C1 segment of cervical spinal cord (tissue), 14 donors: ENCODE data around the gene RREB1.

ENCODE experiments used
- DNase-seq, 14 donors: peaks; one replicate each; lab custom pipeline; 2025; lab: John Stamatoyannopoulos, UW

Gene RREB1

GRCh38 chr6:7164536-7165001 lies 56.8 kb downstream of the RREB1 start:
- DNase-seq, result no peak

DNA sequence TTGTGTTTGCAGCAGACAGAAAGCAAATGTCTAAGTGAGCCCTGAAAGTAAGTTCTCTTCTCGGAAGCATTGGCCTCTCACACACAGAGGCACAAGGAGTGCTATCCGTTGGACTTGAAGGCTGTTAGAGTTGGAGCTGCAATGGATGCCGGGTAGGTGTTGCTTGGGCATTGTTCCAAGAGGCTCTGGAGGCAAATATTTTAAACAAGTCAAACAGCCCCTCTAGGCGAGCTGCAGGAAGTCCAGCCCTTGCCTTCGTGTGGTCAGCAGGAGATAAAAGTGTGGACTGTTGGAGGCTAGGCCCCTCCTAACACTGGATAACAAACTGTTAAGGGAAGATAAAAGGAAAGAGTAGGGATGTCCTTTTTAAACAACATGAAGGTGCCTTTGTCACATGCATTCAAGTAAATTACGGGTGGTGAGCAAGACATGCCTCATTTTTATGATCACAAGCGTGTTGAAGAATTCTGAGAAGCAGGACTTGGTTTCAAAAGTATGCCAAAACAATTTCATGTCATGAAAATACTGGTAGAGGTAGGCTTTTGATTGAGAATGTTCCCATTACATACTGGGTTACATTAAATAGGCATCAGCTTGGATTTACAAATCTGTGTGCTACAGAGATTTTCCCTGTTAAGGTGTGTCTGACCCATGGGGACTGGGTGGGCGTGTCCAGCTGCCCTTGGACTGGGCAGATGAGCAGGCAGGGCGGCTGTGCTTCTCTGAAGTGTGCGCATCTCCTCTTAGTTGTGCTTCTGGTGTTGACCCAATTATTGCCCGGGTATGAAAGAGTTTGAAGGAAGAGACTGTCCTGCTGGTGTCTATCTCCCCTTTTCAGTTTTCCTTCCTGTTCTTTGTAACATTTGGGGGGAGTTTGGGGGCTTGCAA lies 57.5 kb downstream of the RREB1 start:
- no peak for DNase-seq

GRCh38 chr6:7165890-7166267 lies 58.1 kb downstream of the RREB1 start:
- DNase-seq, result no peak

GRCh38 chr6:7166410-7167293 lies 58.9 kb downstream of the RREB1 start:
- DNase-seq, result no peak

DNA sequence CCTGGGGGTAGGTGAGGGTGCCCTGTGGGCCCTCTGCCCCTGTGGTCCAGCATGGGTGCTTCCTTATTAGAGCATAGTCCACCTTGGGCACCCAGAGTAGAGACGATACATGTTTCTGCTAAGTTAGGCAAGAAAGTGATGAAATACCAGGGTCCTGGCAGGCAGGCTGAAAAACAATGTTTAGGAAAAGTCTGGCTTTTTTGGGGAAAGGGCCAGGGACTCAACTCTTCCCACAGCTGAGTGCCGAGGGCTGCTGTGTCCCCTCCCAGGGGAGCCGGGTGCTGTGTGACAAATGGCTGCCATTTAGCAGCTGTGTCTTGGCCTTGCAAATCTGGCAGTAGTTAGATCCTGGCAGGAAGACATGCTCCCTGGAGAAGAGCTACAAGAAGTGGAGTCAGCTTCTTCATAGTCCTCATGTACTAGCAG lies 61.5 kb downstream of the RREB1 start:
- DNase-seq, result peak in 1 of 14 donors; percentile 28

GRCh38 chr6:7170117-7170732 lies 62.5 kb downstream of the RREB1 start:
- no peak for DNase-seq

DNA sequence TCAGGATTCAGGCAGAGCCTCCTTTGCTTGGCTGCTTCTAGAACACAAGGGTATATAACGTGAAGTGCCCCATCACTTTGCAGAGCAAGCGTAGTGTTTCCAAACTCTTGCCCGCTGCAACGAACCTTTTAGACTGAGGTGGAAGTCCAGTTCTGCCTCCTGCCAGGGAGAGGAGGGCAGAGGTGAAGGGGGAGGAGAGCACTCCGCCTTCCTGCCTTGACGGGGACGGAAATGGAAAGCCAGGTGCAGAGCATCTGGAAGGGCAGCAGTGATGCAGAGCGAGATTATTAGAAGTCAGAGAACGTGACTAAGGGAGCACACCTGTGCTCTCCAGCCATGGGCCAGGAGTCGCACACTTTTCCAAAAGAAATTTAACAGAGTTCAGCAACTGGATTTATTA lies 63.4 kb downstream of the RREB1 start:
- DNase-seq, result no peak

DNA sequence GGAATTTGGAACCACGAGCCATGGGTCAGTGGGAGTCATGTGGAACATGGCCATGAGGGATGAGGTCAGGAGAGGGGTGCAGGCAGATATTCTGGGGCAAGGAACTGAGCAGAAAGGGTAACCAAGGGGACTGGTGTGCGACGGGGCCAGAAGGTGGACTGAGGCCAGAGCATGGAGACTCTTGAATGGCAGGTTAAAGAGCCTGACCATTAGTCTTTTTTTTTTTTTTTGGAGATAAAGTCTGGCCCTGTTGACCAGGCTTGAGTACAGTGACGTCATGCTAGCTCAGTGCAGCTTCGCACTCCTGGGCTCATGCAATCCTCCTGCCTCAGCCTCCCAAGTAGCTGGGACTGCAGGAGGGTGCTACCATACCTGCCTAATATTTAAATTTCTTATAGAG lies 64.0 kb downstream of the RREB1 start:
- DNase-seq, result no peak

GRCh38 chr6:7172649-7173048 lies 64.9 kb downstream of the RREB1 start:
- no peak for DNase-seq

DNA sequence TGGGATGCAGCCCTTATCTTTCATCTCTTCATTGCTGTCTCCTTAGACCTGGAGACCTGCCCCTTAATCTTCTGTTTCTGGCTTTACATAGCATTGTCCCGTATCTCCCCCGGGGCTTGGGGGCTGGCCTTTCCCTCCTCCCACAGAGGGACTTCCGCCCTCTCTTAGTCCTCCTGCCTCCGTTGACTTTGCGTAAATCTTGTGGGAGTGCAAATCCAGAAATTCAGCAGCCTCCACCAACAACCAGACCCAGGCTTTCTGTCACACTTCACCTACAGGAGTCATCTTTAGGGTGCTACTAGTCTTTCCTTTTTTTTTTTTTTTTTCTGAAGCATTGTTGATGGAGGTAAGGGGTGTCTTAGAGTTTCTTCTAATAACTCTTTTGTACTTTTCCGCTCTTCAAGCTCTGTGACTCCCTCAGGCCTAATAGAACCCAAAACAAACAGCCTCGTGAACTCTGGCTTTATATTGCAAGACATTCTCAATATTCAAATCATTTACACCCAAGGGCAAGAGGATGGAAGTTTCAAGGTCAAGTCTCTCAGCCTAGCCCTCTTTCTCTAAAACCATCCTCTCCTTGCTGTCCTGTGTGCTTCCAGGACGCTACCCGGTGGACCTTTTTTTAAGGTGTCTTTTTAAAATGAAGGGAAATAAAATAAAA lies 66.2 kb downstream of the RREB1 start:
- no peak for DNase-seq

DNA sequence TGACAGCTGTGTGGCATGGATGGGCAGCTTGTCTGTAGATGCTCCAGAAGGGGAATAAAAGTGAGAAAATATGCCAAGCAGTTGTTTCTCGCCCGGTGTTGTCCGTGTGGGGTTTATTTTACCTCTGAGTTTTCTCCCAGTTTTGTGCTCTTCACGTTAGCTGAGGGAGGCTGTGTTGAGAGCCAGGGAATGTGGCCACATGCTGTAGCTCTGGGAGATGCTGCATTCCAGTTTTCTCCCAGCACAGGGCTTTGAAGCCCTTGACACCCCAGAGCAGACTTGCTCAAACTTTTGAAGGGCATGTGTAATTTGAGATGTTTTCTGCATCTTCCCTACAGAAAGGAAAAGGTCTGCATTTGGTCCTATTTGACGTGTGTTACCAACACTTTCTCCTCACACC lies 67.7 kb downstream of the RREB1 start:
- no peak for DNase-seq

- DNase-seq, result peak in 1 of 14 donors; percentile 27
Measured at GRCh38 chr6:7176208-7176607, 68.4 kb downstream of the RREB1 start.

GRCh38 chr6:7178280-7178679 lies 70.5 kb downstream of the RREB1 start:
- DNase-seq, result no peak

- DNase-seq, result no peak
Measured at GRCh38 chr6:7180751-7181150, 73.0 kb downstream of the RREB1 start.

GRCh38 chr6:7183707-7184106 lies 75.9 kb downstream of the RREB1 start:
- DNase-seq, result no peak

DNA sequence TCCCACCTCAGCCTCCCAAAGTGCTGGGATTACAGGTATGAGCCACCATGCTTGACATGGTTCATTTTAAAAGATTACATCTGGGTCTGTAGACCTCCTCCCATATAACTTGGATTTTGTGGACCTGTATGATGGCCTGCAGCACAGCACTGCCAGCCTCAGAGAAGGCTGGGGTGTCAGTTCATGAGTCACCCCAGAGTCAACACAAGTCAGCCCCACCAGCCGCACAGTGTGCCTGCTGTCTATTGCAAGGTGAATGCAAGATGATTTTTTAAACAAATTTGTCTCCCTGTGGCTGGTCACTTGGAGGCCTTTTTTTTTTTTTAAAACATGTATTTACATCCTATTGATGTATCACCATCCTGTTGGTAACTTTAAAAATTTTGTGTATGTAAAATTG lies 76.7 kb downstream of the RREB1 start:
- no peak for DNase-seq

DNA sequence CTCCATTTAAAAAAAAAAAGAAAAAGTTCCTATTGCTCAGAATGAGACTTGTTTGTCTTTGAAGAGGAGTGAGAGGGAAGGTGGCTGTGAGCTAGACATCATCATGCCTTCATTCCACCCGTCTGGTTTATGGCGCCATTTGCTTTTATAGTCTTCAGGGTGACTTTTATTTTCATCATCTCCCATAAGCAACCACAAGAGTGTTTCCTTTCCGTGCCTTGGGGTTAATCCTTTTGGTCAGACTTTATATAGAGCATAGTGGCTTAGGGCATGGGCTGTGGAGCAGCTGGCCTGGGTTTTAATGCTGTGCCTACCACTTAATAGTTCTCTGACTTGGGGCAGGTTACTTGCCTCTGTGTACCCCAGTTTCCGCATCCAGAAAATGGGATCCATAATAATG lies 77.8 kb downstream of the RREB1 start:
- no peak for DNase-seq

DNA sequence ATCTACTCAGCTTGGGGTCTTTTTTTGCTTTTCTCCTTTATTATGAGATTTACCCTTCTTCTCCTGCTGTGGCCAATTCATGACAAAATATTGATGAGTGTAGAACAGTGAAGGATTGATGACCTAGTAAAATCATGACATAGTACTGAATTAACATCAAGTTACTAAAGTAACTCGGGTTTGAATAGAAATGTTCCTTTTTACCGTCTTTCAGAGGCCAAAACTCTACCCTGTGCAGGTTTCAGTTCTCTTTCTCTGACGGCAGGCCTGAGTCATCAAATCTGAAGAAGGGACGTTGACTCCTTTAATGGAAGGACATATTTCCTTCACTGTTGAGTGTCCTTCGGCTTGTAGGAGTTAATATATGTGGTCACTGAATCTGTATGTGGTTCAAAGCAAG lies 80.7 kb downstream of the RREB1 start:
- DNase-seq, result no peak

DNA sequence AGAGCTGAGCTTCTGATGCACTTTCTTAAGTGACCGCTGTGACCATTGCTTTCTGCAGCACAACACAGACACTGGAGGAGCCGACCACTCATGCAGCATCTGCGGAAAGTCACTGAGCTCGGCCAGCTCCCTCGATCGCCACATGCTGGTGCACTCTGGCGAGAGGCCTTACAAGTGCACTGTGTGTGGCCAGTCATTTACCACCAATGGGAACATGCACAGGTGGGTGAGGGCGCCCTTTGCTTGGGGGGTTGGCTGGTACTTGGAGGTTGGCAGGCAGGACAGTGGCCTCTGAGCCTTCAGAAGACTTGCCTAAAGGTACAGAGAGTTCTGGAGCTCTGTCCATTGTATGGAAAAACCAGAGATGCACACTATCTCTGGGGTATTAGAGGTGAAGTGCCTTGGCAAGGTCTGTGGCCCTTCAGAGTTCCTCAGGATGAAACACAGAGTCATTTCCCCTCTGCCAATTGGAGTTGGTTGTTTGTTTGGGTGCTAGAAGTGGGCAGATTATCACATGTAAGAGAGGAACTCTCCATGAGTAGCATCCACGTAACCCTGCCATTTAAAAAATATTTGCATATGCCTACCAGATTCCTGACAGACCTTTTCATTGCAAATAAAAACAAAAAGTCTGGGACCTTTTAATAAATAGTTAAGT lies 81.5 kb downstream of the RREB1 start:
- DNase-seq, result no peak

GRCh38 chr6:7190791-7191190 lies 83.0 kb downstream of the RREB1 start:
- DNase-seq, result no peak

DNA sequence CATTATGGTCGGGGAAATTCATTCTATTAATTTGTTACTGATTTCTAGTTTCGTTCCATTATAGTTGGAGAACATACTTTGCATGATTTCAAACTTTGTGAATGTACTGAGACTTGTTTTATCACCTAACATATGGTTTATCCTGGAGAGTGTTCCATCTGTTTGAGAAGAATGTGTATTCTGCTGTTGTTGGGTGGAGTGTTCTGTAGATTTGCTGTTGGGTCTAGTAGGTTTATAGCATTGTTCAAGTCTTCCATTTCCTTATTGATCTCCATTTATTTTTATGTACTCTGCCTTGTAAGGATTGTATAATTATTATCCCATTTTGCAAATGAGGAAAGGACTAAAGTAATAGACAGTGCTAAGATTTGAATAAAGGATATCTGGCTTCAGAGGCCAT lies 85.4 kb downstream of the RREB1 start:
- no peak for DNase-seq
